Esophagus mucosa (tissue), 1 donor: ENCODE data around the gene HIF3A. TPM values are rescaled to one million over a fixed set of nuclear protein-coding genes. Genes with fewer than 3 reads are reported as not detected.
"Not testable (repeated sequence)": the region's sequence is repeated elsewhere in the genome, so short reads cannot be mapped to it uniquely, and the experiment has no call there.

Experiments
- ATAC-seq: fragments of 200-7000 bp; cut with Tn5 transposase; one replicate; pipeline ENCODE4 v1.9.1; 2020
- total RNA-seq: library from RNA; stranded (reverse); gene quantifications from one replicate; pipeline ENCODE4 v1.2.4, GENCODE V29; 2023
- donor health status: DM: yes; HTN: yes; CAD: no.

Gene HIF3A
- total RNA-seq, 1 donor from 2014 or later, result 4.0 TPM

- no peak for ATAC-seq
Measured at GRCh38 chr19:46361915-46362314, 65.1 kb downstream of the HIF3A start.

DNA sequence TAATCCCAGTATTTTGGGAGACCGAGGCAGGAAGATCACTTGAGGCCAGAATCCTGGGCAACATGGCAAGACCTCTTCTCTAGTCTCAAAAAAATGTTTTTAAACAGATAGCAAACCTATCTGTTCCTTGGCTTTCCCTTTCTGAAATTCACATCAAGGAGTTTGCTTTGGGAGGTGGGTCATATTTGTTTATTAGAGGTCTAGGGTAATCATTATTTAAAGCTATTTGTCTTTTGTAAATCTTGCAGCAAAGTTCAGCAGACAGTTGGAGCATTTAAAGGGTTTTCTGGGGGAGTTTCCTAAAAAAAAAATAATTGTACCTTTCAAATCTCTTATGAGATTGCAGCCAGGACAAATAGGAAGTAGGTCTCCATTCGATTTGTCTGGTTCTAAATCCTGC is 67.5 kb downstream of the HIF3A start:
- ATAC-seq, result no peak

DNA sequence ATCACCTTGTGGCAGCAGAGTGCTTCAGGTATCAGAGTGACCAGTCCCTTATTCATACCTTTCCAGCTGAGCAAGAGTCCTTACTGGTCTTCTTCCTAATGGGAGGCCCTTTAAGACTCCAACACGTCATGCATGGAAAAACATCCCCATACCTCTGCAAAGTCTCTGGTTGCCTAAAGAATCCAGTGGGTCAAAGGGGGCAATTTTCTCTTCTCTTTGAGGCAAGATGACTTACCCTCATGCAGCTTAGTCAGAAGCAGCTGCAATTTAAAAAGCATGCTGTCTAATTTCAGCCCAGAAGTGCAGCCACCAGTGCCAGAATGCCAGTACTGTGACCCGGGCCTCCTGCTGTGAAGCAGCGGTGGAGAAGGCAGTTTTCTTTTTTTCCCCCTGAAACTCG is 68.7 kb downstream of the HIF3A start:
- ATAC-seq, result no peak

DNA sequence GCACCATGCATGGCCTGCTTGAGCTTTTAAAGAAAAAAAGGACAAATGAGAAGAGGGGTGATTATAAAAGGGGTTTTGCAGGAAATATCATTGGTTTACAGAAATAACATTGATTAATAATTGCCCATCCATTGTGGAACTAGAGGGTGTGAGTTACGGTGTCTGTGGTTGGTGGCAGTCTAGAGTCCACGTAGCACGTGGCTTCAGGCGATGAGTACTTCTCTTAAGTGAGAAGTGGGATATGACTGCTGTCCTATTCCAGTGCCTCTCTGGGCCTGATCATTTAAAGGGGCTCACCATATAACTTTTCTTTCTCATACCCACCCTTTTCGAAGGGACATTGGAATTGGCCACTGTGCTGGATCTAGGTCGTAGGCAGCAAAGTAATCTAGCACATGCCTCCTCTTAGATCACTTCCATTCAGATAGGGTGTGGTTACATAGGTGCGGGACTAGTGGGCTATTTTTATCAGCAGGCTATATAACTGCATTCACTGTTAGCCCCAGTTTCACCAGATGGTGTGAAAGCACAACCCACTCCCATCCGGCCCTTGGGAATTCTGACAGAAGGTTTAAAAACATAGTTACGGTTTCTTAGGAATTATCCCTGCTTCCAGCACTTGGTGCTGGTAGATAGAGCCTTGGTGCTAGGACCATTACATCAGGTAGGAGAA is 69.9 kb downstream of the HIF3A start:
- ATAC-seq, result no peak

DNA sequence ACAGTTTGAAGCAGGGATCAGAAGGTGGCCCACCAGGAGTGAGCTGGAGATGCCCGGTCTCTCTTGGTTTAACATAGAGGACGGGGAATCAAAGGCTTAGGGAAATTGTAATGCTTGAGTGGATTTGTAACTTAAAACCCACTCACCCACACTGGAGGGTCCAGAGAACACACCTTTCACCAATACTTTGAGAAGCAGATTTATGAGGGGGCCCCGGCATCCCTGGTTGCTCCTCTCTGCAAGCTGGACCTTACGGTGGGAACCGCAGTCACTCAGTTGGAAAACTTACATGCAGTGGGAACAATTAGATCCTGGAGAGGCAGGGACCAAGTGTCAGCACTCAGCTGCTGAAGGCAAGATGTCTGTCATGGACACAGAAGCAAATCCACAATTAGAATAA is 70.6 kb downstream of the HIF3A start:
- no peak for ATAC-seq

DNA sequence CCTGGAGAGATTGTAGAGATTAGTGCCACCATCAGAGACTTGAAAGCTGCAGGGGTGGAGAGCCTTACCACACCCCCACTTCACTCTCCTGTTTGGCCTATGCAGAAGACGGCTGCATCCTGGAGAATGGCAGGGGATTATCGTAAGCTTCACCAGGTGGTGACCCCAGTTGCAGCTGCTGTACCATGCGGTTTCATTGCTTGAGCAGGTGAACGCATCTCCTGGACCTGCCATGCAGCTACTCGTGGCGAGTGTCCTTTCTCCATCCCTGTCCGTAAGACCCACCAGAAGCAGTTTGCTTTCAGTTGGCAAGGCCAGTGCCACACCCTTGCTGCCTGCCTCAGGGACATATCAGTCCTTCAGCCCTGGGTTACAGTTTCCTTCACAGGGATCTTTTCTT is 71.3 kb downstream of the HIF3A start:
- no peak for ATAC-seq

DNA sequence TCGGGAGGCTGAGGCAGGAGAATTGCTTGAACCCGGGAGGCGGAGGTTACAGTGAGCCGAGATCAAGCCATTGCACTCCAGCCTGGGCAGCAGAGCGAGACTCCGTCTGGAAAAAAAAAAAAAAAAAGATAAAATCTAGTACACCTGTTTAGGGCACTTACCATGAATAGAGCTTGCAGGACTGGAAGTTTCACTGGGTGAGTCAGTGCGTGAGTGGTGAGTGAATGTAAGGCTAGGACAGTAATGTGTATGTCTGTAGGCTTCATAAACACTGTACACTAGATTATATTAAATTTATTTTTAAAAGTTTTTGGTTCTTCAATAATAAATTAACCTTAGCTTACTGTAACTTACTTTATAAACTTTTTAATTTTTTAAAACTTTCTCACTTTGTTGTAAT is 73.0 kb downstream of the HIF3A start:
- no peak for ATAC-seq

DNA sequence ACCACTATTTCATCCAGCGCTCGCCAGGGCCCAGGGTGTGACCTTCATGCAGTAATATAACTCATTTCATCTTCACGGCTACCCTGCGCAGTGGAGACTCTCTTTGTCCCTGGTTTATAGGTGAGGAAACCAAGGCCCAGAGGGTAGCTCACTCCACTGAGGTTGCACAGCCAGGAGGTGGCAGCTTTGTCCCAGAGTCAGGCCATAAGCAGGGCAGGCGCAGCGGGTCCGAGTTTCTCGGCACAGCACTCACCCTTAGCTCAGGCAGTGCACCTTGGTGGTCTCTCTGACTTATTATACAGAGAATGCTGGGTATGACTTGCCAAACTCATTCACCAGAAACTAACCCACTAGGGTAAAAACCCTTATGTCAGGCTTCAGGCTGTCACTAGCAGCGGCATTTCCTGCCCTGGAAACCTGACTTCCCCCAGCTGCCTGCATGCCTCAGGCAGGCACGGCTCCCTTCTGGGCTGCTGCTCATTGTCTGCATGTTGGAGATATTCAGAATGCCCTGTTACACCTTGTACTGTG is 74.6 kb downstream of the HIF3A start:
- no peak for ATAC-seq

DNA sequence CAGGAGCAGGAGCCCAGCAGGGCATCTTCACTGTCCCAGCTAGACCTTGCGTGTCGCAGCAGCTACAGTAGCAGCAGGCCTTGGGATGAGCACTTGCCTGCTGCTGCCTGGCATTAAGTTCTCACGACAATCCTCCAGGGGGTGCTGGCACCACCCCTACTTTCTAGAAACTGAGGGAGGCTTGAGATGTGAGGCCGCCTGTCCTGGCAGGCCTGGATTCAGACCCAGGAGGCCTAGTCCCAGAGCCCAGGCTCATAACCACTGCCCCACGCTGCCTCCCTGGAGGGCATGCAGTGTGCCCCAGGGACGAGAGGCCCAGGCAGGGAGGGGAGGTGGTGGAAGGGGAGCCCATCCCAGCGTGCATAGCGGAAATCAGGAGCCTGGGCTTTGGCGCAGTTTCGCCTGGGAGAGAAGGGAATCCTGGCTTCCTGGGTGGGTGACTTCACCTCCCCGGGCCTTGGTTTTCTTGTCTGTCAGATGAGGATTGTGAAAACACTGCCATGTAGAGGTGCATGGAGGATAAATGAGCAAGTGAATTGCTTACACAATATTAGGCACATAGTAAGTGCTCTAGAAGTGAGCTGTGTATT is 76.2 kb downstream of the HIF3A start:
- peak; percentile 5 for ATAC-seq

- peak; percentile 90 for ATAC-seq
Measured at GRCh38 chr19:46373491-46374359, 76.9 kb downstream of the HIF3A start.

- ATAC-seq, result no peak
Measured at GRCh38 chr19:46374536-46375475, 78.0 kb downstream of the HIF3A start.

DNA sequence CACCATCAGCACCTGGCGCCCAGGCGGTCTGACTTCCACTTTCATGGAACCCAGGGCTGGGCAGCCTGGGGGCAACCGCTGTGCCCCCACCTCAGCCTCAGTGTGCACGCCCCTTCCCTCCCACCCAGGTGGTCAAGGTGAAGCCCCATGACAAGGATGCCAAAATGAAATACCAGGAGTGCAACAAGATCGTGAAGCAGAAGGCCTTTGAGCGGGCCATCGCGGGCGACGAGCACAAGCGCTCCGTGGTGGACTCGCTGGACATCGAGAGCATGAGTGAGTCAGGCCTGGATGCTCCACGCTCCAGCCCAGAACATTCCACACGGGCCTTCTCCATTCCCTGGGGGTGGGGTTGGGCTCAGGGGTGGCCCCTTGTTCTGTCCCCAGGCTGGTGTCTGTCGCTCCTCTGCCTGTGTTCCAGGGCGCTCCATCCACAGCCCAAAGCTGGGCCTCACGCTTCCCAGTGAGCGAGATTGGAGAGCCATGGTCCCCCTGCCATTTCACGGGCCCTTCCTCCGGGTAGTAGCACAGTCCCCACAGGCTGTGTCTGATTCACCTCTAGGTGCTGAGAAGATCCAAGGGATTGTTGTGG is 78.7 kb downstream of the HIF3A start:
- ATAC-seq, result not testable (repeated sequence)

DNA sequence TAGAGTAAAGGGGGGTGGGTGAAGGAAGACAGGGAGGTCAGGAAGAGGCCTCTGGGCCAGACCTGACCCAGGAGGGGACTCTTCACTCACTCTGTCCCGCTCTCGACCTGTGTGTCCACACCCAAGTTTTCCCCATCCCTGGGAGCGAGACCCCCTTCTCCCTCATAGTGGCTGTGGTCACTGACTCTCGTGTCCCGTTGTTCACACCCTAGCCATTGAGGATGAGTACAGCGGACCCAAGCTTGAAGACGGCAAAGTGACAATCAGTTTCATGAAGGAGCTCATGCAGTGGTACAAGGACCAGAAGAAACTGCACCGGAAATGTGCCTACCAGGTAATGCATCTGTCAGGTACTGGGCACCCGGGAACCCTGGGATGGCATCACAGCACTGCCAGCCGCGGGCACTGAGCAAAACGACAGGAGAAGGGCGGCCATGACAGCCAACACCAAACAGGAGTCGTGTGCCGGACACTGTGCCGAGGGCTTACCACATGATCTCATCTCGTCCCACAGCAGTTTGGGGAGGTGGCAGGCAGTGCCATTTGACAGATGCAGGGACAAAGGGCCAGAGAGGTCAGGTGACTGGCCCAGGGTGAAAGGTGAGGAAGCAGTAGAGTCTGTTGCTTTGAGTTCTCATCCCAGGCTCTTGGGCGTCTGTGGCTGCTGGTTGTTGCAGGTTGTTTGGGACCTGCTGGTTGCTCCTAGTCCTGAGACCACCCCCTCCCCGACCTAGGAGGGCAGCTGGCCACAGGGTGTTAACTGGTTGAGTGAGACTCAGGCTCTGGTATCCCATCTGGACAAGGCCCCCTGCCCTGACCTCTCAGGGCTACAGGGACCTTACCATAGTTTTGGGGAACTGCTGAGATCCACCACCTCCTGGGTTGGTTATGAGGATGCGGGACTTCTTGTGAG is 79.7 kb downstream of the HIF3A start:
- ATAC-seq, result no peak

GRCh38 chr19:46378268-46378667 is 81.4 kb downstream of the HIF3A start:
- ATAC-seq, result no peak

- ATAC-seq, result no peak
Measured at GRCh38 chr19:46380690-46381089, 83.8 kb downstream of the HIF3A start.

DNA sequence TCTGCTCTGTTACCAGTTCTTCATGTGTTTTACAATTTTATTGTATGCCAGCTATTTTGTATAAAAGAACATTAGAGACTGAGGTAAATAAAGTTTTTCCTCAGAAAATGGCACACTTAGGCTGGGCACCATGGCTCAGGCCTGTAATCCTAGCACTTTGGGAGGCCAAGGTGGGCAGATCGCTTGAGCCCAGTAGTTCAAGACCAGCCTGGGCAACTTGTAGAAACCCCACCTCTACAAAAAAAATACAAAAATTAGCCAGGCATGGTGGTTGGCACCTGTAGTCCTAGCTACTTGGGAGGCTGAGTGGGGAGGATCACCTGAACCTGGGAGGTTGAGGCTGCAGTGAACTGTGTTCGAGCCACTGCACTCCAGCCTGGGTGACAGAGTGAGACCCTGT is 84.5 kb downstream of the HIF3A start:
- no peak for ATAC-seq

DNA sequence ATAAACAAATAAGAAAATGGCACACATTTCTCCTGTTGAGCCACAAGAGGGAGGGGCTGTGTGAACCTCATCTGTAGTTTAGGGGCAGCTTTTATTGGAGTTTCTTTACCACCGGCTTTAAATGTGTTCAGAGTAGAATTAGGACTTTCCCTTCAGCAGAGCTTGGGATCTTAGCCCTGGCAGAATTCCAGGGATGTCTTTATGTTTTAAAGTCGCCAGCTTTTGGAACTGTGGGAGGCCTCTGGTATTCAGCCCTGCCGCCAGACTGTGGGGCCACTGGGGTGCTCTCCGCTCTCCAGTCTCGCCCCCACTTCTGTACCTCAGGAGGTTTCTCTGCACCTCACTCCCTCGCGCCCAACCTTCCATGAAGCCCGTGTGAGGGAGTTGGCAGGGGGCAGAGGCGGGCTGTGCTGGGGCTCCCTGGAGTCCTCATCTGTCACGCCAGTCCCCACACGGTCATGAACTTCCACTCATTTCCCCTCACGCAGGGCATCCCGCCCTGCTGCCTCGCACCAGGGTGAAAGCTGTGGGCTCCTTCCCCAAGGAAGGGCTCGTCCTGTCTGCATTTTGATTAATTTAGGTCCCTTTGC is 85.0 kb downstream of the HIF3A start:
- ATAC-seq, result no peak

DNA sequence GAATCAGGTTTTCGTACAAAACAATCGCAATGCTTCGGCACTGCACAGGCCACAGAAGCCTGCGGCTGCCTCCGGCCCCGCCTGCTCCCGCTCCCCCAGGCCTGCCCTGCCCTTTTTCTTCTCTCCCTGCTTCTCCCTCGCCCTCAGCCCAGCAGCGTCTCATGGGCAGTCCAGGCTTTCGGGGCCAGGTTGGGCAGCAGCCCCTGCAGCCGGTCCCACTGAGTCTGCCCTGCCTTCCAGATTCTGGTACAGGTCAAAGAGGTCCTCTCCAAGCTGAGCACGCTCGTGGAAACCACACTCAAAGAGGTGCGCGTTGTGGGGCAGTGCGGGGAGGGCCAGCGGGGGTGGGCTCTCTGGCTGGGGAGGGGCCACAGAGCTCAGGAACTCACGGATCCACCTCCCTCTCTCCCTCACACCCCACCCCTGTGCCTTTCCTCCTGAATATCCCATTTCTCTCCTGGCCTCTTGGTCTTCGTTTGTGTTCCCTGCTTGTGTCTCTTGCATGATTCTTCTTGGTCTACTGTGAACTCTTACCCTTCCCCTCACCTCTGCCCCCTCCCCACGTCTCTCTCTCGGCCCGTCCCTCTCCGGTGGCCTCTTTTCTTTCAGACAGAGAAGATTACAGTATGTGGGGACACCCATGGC is 86.5 kb downstream of the HIF3A start:
- no peak for ATAC-seq

DNA sequence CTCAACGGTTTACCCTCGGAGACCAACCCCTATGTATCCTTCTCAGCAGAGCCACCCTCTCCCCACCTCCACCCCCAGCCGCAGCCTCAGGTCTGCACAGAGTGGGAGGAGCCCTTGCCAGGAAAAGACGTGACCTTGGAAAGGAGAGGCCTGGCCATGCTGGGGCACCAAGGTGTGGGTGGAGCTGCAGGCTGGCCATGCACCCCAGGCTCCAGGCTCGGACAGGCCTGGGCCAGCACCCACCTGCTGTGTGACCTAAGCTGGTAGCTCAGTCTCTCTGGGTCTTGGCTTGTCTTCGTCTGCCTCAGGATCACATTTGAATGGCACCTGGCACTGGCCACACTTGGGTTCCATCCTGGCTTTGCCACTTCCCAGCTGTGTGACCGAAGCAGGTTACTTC is 87.0 kb downstream of the HIF3A start:
- ATAC-seq, result peak; percentile 27

DNA sequence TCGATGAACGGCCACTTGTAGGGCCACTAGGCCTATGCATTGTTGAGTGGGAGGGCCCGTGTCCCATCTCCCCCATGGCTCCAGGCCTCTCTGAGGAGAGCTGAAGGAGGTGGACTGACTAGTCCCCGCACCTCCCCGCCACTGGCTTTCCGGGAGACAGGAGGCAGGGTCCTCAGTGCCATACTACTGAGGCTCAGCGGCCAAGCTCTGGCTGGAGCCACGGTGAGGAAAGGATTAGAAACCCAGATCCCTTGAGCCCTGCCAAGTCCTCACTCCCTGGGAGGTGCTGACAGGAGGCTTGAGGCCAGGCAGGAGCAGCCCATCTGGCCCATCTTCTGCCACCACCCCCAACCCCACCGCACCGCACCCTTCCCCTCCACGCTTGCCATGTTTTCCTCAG is 87.6 kb downstream of the HIF3A start:
- ATAC-seq, result no peak
